GM18519 (cell line): Measurements from ENCODE around the gene MRPL10.

Experiments
- ATAC-seq: cut with Tn5 transposase; IDR thresholded peaks from one replicate; pipeline ENCODE4 v1.9.1; 2021; ENCODE audit warnings: mild to moderate bottlenecking, moderate library complexity; ENCODE audit not compliant: unreplicated experiment, low FRiP score

The MRPL10 gene

GRCh38 chr17:47816947-47817346, 14.4 kb downstream of the MRPL10 start:
- no peak for ATAC-seq

GRCh38 chr17:47816111-47816735, 15.1 kb downstream of the MRPL10 start:
- ATAC-seq, result no peak

- ATAC-seq, result no peak
Observed at GRCh38 chr17:47815106-47815918, 16.0 kb downstream of the MRPL10 start.

GRCh38 chr17:47813512-47814031, 17.8 kb downstream of the MRPL10 start:
- no peak for ATAC-seq

- no peak for ATAC-seq
Observed at GRCh38 chr17:47813077-47813476, 18.3 kb downstream of the MRPL10 start.

GRCh38 chr17:47812146-47812920, 19.0 kb downstream of the MRPL10 start:
- ATAC-seq, result no peak

GRCh38 chr17:47811709-47812108, 19.6 kb downstream of the MRPL10 start:
- no peak for ATAC-seq

- ATAC-seq, result no peak
Observed at GRCh38 chr17:47810901-47811635, 20.3 kb downstream of the MRPL10 start.

GRCh38 chr17:47810200-47810821, 21.0 kb downstream of the MRPL10 start:
- no peak for ATAC-seq

- ATAC-seq, result no peak
Observed at GRCh38 chr17:47808830-47809480, 22.4 kb downstream of the MRPL10 start.

GRCh38 chr17:47808036-47808829, 23.1 kb downstream of the MRPL10 start:
- ATAC-seq, result no peak

- no peak for ATAC-seq
Observed at GRCh38 chr17:47807421-47807820, 23.9 kb downstream of the MRPL10 start.

- ATAC-seq, result no peak
Observed at GRCh38 chr17:47806913-47807255, 24.5 kb downstream of the MRPL10 start.

GRCh38 chr17:47806026-47806912, 25.1 kb downstream of the MRPL10 start:
- no peak for ATAC-seq

GRCh38 chr17:47804461-47804860, 26.9 kb downstream of the MRPL10 start:
- ATAC-seq, result no peak

- ATAC-seq, result no peak
Observed at GRCh38 chr17:47803751-47804150, 27.6 kb downstream of the MRPL10 start.

GRCh38 chr17:47803201-47803600, 28.1 kb downstream of the MRPL10 start:
- ATAC-seq, result no peak
